ENCODE data around the gene SPATA16. TPM values are rescaled to one million over a fixed set of nuclear protein-coding genes. Genes with fewer than 3 reads are reported as not detected.

Gene SPATA16
- total RNA-seq, 1 donor: not detected

- no peak for DNase-seq (ENCODE audit: low read depth)
- TF ChIP-seq CTCF (IDR thresholded peaks at IDR 0.05; ENCODE audit: insufficient read depth, low read length): no peak
- H3K4me3 ChIP-seq (ENCODE audit: low read depth, low read length): no peak overlapping the region
These were observed 288.0 kb downstream of the SPATA16 start for GRCh38 chr3:172853005-172853404.

GRCh38 chr3:172848910-172849309 is 292.1 kb downstream of the SPATA16 start:
- peak; percentile 93 for DNase-seq (ENCODE audit: low read depth)
- H3K4me3 ChIP-seq (ENCODE audit: low read depth, low read length): no peak overlapping the region
- no peak for TF ChIP-seq CTCF (IDR thresholded peaks at IDR 0.05; ENCODE audit: insufficient read depth, low read length)

GRCh38 chr3:172847292-172847691 is 293.7 kb downstream of the SPATA16 start:
- no peak for TF ChIP-seq CTCF (IDR thresholded peaks at IDR 0.05; ENCODE audit: insufficient read depth, low read length)
- no peak overlapping the region for H3K4me3 ChIP-seq (ENCODE audit: low read depth, low read length)
- no peak for DNase-seq (ENCODE audit: low read depth)

GRCh38 chr3:172846706-172847105 is 294.3 kb downstream of the SPATA16 start:
- no peak overlapping the region for H3K4me3 ChIP-seq (ENCODE audit: low read depth, low read length)
- peak; percentile 34 for DNase-seq (ENCODE audit: low read depth)
- TF ChIP-seq CTCF (IDR thresholded peaks at IDR 0.05; ENCODE audit: insufficient read depth, low read length): no peak

GRCh38 chr3:172846103-172846561 is 294.9 kb downstream of the SPATA16 start:
- TF ChIP-seq CTCF (IDR thresholded peaks at IDR 0.05; ENCODE audit: insufficient read depth, low read length): no peak
- H3K4me3 ChIP-seq (ENCODE audit: low read depth, low read length): no peak overlapping the region
- DNase-seq (ENCODE audit: low read depth): no peak

GRCh38 chr3:172844428-172844827 is 296.6 kb downstream of the SPATA16 start:
- DNase-seq (ENCODE audit: low read depth): no peak

More at GRCh38 chr3:172844428-172844827, 296.6 kb downstream of the SPATA16 start:
- TF ChIP-seq CTCF (IDR thresholded peaks at IDR 0.05; ENCODE audit: insufficient read depth, low read length): no peak
- H3K4me3 ChIP-seq (ENCODE audit: low read depth, low read length): no peak overlapping the region

Data from fibroblast of the aortic adventitia (primary cell).